T-helper 9 cell (primary cell): ENCODE results near the gene L3MBTL1.
A peak's percentile ranks its signal among the peaks of the same experiment; 100 is the strongest.
"Not testable (repeated sequence)": the region's sequence is repeated elsewhere in the genome, so short reads cannot be mapped to it uniquely, and the experiment has no call there.

Experiments
- DNase-seq: peaks from one replicate; pipeline ENCODE4 v3.0.0-alpha.2; 2020

L3MBTL1 gene

GRCh38 chr20:43560974-43561373, 53.5 kb downstream of the L3MBTL1 start:
- no peak for DNase-seq

DNA sequence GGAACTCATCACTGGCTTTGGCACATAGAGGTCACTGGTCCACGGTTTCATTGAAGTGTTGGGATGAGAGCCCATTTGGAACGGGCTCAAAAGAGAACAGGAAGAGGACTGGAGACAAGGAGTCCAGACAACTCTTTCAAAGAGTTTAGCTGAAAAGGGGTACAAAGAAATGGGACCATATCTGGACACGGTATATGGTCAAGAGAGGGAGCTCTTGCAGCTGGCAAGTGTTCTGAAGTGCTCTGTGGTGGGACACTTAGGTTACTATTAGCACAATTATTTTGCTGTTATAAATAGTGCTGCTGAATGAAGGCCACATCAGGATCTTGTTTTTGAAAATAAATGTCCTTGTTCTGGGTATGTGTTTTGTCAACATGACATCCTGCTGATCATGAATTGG, 55.9 kb downstream of the L3MBTL1 start:
- DNase-seq, result no peak

DNA sequence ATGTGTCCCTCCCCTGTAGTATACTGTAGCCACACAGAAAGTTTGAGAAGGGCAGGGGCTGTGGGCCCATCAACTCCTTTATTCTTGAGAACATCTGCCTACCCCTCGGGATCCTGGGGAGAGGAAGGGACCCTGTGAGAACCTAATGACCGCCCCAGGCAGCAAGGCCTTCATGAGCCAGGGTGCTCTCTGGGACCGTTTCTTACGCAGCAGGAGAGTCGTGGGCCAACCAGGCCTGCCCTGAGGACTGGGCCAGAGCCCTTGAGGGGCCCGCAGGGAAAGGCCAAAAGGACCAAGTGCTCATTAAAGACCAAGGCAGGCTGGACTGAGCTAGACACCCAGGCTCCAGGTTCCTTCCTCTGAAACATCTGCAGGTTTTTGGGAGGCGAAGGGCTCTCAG, 56.5 kb downstream of the L3MBTL1 start:
- no peak for DNase-seq

DNA sequence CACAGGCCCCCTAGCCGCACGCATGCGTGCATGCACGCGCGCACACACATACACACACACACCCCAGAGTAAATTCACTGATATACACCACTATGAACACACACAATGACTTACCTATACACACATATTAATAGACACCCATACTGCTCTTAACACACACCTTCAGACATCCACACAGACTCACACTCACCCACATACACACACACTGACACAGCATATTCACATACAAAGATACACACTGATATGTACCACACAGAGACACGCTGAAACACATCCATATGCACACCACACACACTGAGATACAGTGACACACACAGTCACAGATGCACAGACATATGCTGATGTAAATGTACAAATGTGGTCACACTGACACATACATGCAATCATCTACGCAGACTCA, 57.0 kb downstream of the L3MBTL1 start:
- DNase-seq, result no peak

- DNase-seq, result no peak
Observed at GRCh38 chr20:43564993-43565757, 57.7 kb downstream of the L3MBTL1 start.

DNA sequence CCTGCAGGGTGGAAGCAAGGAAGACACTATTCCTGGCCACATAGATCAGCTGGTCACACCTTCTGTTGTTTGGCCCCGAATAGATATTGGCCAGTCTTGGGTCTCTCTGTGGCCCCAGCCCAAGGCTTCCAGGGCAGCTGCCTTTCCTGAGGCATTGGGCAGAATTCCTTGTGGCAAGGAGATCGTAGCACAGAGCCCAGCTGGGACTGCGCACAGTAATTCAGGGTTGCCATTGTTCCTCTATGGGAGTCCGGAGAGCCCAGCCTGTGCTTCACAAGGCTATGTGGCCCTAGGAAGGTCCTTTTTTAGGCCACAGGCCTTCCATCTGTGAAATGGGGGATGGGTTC, 58.2 kb downstream of the L3MBTL1 start:
- no peak for DNase-seq

DNA sequence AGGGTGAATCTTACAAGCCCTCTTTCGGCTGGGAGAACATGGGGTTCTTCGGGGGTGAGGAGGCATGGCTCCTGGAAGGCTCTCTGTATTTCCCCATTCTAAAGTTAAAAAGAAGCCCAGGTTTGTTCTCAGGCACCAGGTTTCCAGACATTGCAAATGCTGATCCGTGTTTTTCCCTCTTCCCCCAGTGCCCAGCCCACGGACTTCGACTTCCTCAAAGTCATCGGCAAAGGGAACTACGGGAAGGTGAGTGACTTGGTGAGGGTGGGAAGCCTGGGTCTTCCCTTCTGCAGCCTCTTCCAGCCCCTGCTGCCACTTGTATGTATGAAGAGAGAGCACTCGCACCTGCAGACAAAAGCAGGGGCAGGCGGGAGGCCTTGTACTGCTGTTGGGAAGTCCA, 60.0 kb downstream of the L3MBTL1 start:
- DNase-seq, result no peak

GRCh38 chr20:43568706-43569105, 61.2 kb downstream of the L3MBTL1 start:
- no peak for DNase-seq

- no peak for DNase-seq
Observed at GRCh38 chr20:43569282-43569681, 61.8 kb downstream of the L3MBTL1 start.

GRCh38 chr20:43570496-43570895, 63.0 kb downstream of the L3MBTL1 start:
- DNase-seq, result no peak

GRCh38 chr20:43571310-43571709, 63.8 kb downstream of the L3MBTL1 start:
- DNase-seq, result no peak

- DNase-seq, result no peak
Observed at GRCh38 chr20:43571771-43572170, 64.3 kb downstream of the L3MBTL1 start.

GRCh38 chr20:43572891-43573290, 65.4 kb downstream of the L3MBTL1 start:
- no peak for DNase-seq

DNA sequence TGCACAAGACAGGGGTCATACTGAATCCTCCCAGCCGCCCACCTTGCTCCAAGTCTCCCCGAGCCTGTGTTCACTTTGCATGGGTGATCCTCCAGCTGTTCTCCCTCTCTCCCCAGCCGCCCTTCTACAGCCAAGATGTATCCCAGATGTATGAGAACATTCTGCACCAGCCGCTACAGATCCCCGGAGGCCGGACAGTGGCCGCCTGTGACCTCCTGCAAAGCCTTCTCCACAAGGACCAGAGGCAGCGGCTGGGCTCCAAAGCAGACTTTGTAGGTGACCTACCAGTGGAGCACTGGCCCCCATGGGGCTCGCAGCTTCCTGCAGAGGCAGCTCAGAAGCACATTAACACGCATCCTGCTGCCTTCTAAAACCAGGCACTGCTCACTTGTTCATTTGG, 68.6 kb downstream of the L3MBTL1 start:
- DNase-seq, result no peak

GRCh38 chr20:43579861-43580793, 72.6 kb downstream of the L3MBTL1 start:
- no peak for DNase-seq

- DNase-seq, result no peak
Observed at GRCh38 chr20:43583133-43583864, 75.8 kb downstream of the L3MBTL1 start.

GRCh38 chr20:43583982-43584432, 76.5 kb downstream of the L3MBTL1 start:
- DNase-seq, result no peak

GRCh38 chr20:43584448-43585136, 77.1 kb downstream of the L3MBTL1 start:
- DNase-seq, result no peak

GRCh38 chr20:43586641-43587040, 79.1 kb downstream of the L3MBTL1 start:
- no peak for DNase-seq

GRCh38 chr20:43588526-43588925, 81.0 kb downstream of the L3MBTL1 start:
- not testable (repeated sequence) for DNase-seq

DNA sequence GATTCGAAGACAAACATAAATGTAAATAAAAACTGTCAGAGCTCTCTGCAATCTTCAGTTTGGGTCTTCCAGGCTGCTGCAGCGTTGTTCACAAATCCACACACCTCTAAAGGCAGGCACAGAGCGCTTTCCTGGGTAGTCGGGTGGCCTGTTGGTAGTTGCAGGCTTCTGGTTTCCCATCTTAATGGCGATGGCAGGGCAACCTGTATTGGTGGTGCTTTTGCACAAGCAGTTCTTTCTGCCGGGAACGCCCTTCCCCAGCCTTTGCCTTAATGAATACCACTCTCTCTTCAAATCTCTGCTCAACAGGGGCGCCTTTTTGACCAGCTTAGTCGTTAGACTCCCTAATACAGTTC, 82.5 kb downstream of the L3MBTL1 start:
- no peak for DNase-seq

- DNase-seq, result peak; percentile 76
Observed at GRCh38 chr20:43590392-43591303, 83.2 kb downstream of the L3MBTL1 start, which contains the start of gene IFT52. Gene IFT52, plus strand, starts transcription at chr20:43590937. Its CDS starts 3,762 bp downstream, at chr20:43594699.
